ENCODE measurements around the gene MRPS12. TPM values are rescaled to one million over a fixed set of nuclear protein-coding genes. Genes with fewer than 3 reads are reported as not detected.

The MRPS12 gene
- total and polyA plus RNA-seq, 9 of the 15 experiments (the other 6 are each of a cell fraction or from before 2014, with no cell fraction given): 8.1 to 174 (median 52.0) TPM

DNA sequence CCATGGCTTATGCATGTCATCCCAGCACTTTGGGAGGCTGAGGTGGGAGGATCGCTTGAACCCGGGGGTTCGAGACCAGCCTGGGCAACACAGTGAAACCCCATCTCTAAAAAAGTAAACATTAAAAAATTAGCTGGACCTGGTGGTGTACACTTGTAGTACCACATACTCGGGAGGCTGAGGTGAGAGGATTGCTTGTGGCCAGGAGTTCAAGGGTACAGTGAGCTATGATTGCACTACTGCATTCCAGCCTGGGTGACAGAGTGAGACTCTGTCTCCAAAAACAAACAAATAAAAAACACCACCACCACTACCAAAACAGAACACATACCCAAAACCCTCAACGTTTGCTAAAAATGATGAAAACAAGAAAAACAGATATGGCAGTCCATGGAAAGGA is 28.9 kb downstream of the MRPS12 start:
- no peaks in the 10 kb centered on the region for H3K9me1 ChIP-seq (ENCODE audit: control insufficient read depth, insufficient read depth, low read length)
- no peak for DNase-seq (ENCODE audit: extremely low read depth in 1 of 4, low spot score in 3 of 4)
- peaks cover 3 to 7% of the 10 kb centered on the region in 2 experiments; a peak in 3 of 5 replicates for H3K4me1 ChIP-seq (replicated peaks in 1 of 2; ENCODE audit: control insufficient read depth in 2 of 2, insufficient read depth in 2 of 2, low read length in 2 of 2)
- no peak overlapping the region for H3K9ac ChIP-seq (ENCODE audit: insufficient read depth in 1 of 2, low read depth in 2 of 2, low read length in 2 of 2)
- H3K9me3 ChIP-seq (replicated peaks; ENCODE audit: control insufficient read depth, insufficient read depth, low read depth, low read length): no peaks in the 10 kb centered on the region; the same call in 1 of the 2 replicates
- in situ Hi-C loops (cut with MboI): loop anchor here (10.0 kb wide), 1 partner anchor 155 kb away; no protein-coding TSS in a partner anchor
- H3K79me2 ChIP-seq (ENCODE audit: control insufficient read depth, insufficient read depth, low read length): no peaks in the 10 kb centered on the region
- ATAC-seq: no peak
- peaks cover 9% of the 10 kb centered on the region; the same call in 1 of the 3 replicates for H3K36me3 ChIP-seq (ENCODE audit: control insufficient read depth, insufficient read depth, low read length)
- WGBS (ENCODE audit: insufficient coverage, low coverage, missing lambda C conversion rate): 75% methylated on average over 5 of the region's 5 CpGs
- no peak overlapping the region for H3K27ac ChIP-seq (ENCODE audit: extremely low read depth, low read depth, low read length)
- no peaks in the 10 kb centered on the region for H3K27me3 ChIP-seq (ENCODE audit: control insufficient read depth in 2 of 2, insufficient read depth in 2 of 2, low read length in 2 of 2)
- POLR2A ChIA-PET: interaction anchor here (0.6 to 1.3 kb wide), 4 partner anchors 9 to 90 kb away, joined by 3 to 4 read pairs (median 3); no protein-coding TSS in a partner anchor
- no peak overlapping the region for H2AFZ ChIP-seq (ENCODE audit: low read depth, low read length)
- H3K4me2 ChIP-seq (ENCODE audit: insufficient read depth, low read length): no peak overlapping the region
- no peak for FAIRE-seq
- intact Hi-C loops (cut with micrococcal nuclease): loop anchor here (5.0 kb wide), 2 partner anchors 148 to 228 kb away; no protein-coding TSS in a partner anchor
- no peak overlapping the region for H3K4me3 ChIP-seq
- no TSS peak for BruUV-seq (replicated peaks)
- no peaks in the 10 kb centered on the region for H4K20me1 ChIP-seq (replicated peaks; ENCODE audit: control insufficient read depth, insufficient read depth, low read length)
- CTCF ChIA-PET (ENCODE audit: low intra/inter-chr PET ratio): no interaction called here
- no peak for TF ChIP-seq ZBTB26 (CRISPR knock-in tag; IDR thresholded peaks at IDR 0.05)
- TF ChIP-seq ZNF311 (CRISPR knock-in tag; IDR thresholded peaks at IDR 0.05): no peak
- TF ChIP-seq ZBTB1 (CRISPR knock-in tag; IDR thresholded peaks at IDR 0.05; ENCODE audit: borderline replicate concordance, low read depth): no peak
- TF ChIP-seq ARID3B (CRISPR knock-in tag; IDR thresholded peaks at IDR 0.05; ENCODE audit: borderline replicate concordance): no peak
- no peak for TF ChIP-seq BDP1 (IDR thresholded peaks at IDR 0.05; ENCODE audit: insufficient read depth, insufficient read length)
- no peak for TF ChIP-seq POU5F1 (IDR thresholded peaks at IDR 0.05; ENCODE audit: borderline replicate concordance, low read depth, low read length, partially characterized antibody)
- no peak for TF ChIP-seq TCFL5 (CRISPR knock-in tag; conservative IDR thresholded peaks at IDR 0.05)
- no peak for TF ChIP-seq ARID2 (IDR thresholded peaks at IDR 0.05)
- TF ChIP-seq ZBTB34 (CRISPR knock-in tag; IDR thresholded peaks at IDR 0.05): no peak
- no peak for TF ChIP-seq OTX1 (CRISPR knock-in tag; IDR thresholded peaks at IDR 0.05)
- no peak for TF ChIP-seq CREB3 (tag; conservative IDR thresholded peaks at IDR 0.05; ENCODE audit: low read depth)
- no peak for TF ChIP-seq ZKSCAN8 (CRISPR knock-in tag; IDR thresholded peaks at IDR 0.05)
- TF ChIP-seq ATF4 (CRISPR knock-in tag; IDR thresholded peaks at IDR 0.05): no peak
- no peak for TF ChIP-seq ZNF785 (CRISPR knock-in tag; IDR thresholded peaks at IDR 0.05)
- TF ChIP-seq TEAD4 (IDR thresholded peaks at IDR 0.05; ENCODE audit: low read length): no peak
- TF ChIP-seq TEAD4 (CRISPR knock-in tag; IDR thresholded peaks at IDR 0.05; ENCODE audit: borderline replicate concordance): no peak
